Transverse colon (tissue), 4 donors: ENCODE results near the gene TMEM260. TPM values are rescaled to one million over a fixed set of nuclear protein-coding genes. Genes with fewer than 3 reads are reported as not detected.

Source experiments
- DNase-seq: peaks from one replicate; pipeline ENCODE4 v3.0.0-alpha.2; 2019
- H3K27ac ChIP-seq, 4 donors: fragments of 200-600 bp; sonication (generic); 2 replicates each; pipeline ENCODE4 v1.5.1; 2016 to 2018; ENCODE audit warnings: inconsistent platforms in 4 of 4
- H3K27me3 ChIP-seq: fragments of 200-600 bp; sonication (generic); 2 replicates; pipeline ENCODE4 v1.5.1; 2017; ENCODE audit warnings: inconsistent platforms
- H3K36me3 ChIP-seq, 4 donors: fragments of 200-600 bp; sonication (generic); 2 replicates each; pipeline ENCODE4 v1.5.1; 2017 to 2019; ENCODE audit warnings: inconsistent platforms in 4 of 4
- H3K4me1 ChIP-seq, 4 donors: fragments of 200-600 bp; sonication (generic); 2 replicates each; pipeline ENCODE4 v1.5.1; 2017 to 2020; ENCODE audit warnings: inconsistent platforms in 4 of 4
- H3K4me3 ChIP-seq, 4 donors: fragments of 200-600 bp; sonication (generic); 1 replicate in 1 of 4; 2 replicates in 3 of 4; pipeline versions ENCODE4 v1.5.1 to v1.6.1; 2017 to 2019; ENCODE audit warnings: inconsistent platforms in 4 of 4
- H3K9me3 ChIP-seq, 2 donors: fragments of 200-600 bp; sonication (generic); 2 replicates each; pipeline ENCODE4 v1.5.1; 2017 to 2019; ENCODE audit warnings: inconsistent platforms in 2 of 2
- EP300 ChIP-seq: sonication (generic); formaldehyde crosslinking; IDR thresholded peaks from one replicate; pipeline ENCODE4 v1.6.1; 2017; ENCODE audit warnings: antibody characterized with exemption, low read depth
- POLR2A ChIP-seq: fragments of 450-650 bp; IDR thresholded peaks from one replicate; pipeline ENCODE4 v1.6.1; 2016; ENCODE audit warnings: antibody characterized with exemption, mild to moderate bottlenecking, moderate library complexity
- POLR2AphosphoS5 ChIP-seq, 3 donors: sonication (generic); formaldehyde crosslinking; IDR thresholded peaks; one replicate each; pipeline ENCODE4 v1.6.1; 2016; ENCODE audit warnings: antibody characterized with exemption in 3 of 3
- WGBS, 2 donors: methylation state at CpG; one replicate each; pipeline ENCODE4 v1.1.5; 2018; ENCODE audit warnings: low coverage in 1 of 2; 5-methylcytosine and 5-hydroxymethylcytosine counted together
- in situ Hi-C, 4 donors: fragments of 200-750 bp; cut with MboI; loops; one replicate each; pipeline versions ENCODE4 v1.15.0 to v1.15.1; 2017; ENCODE audit warnings: low sequenced_read_pairs in 3 of 4, low pct_ligation_motif_present in 1 of 4, low pct_unique_long_range_greater_than_20kb in 1 of 4
- intact Hi-C: fragments of 100-400 bp; cut with DNase I; formaldehyde crosslinking; loops from one replicate; pipeline ENCODE4 v1.15.1; 2023; ENCODE audit warnings: low total_unique reads
- total RNA-seq, 4 donors: library from RNA; depleted of rRNA; stranded (reverse); fragments of >200 nt; gene quantifications; one replicate each; pipeline ENCODE4 v1.1.0, GENCODE V29; 2016
- TF ChIP-seq, protein P1 (sequence below), 5 experiments: fragments of 200-600 bp in 3 of 5; fragments of 450-650 bp in 2 of 5; sonication (generic) in 3 of 5; IDR thresholded peaks; 1 replicate in 2 of 5; 2 replicates in 3 of 5; pipeline ENCODE4 v1.5.1; 2016 to 2017; ENCODE audit warnings: antibody characterized with exemption in 5 of 5, inconsistent platforms in 3 of 5, mild to moderate bottlenecking in 2 of 5, moderate library complexity in 1 of 5

Gene TMEM260
- 10 to 100 TPM; 22.9 to 52.7 (median 23.7) TPM for total RNA-seq

- intact Hi-C loops (no loop called here), in situ Hi-C loops (no loop called here)
- Histone ChIP-seq H3K27me3 (no peaks in the 10 kb centered on the region), H3K36me3 (no peaks in the 10 kb centered on the region), H3K4me1 (peaks cover 13 to 26% (median 19%) of the 10 kb centered on the region in 4 donors), H3K9me3 (no peaks in the 10 kb centered on the region), H3K4me3 (peak within 1 kb of the TSS; percentile 75 to 97 (median 88)), H3K27ac (peak within 1 kb of the TSS; percentile 87 to 91 (median 88))
- TF ChIP-seq, protein P1, sequence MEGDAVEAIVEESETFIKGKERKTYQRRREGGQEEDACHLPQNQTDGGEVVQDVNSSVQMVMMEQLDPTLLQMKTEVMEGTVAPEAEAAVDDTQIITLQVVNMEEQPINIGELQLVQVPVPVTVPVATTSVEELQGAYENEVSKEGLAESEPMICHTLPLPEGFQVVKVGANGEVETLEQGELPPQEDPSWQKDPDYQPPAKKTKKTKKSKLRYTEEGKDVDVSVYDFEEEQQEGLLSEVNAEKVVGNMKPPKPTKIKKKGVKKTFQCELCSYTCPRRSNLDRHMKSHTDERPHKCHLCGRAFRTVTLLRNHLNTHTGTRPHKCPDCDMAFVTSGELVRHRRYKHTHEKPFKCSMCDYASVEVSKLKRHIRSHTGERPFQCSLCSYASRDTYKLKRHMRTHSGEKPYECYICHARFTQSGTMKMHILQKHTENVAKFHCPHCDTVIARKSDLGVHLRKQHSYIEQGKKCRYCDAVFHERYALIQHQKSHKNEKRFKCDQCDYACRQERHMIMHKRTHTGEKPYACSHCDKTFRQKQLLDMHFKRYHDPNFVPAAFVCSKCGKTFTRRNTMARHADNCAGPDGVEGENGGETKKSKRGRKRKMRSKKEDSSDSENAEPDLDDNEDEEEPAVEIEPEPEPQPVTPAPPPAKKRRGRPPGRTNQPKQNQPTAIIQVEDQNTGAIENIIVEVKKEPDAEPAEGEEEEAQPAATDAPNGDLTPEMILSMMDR (IDR thresholded peaks at IDR 0.05) = peak; percentile 89 to 92 (median 90)
- TF ChIP-seq POLR2AphosphoS5 (IDR thresholded peaks at IDR 0.05) = peak; percentile 51 to 93 (median 91)
- TF ChIP-seq POLR2A = peak; percentile 89
- TF ChIP-seq EP300 = no peak
- DNase-seq = peak; percentile 91
- WGBS, 2 donors = 0 to 1% methylated on average over 10 to 51 of the region's 60 CpGs
Measured at GRCh38 chr14:56579345-56580220, at the start of gene TMEM260. TMEM260 (plus strand) TSS chr14:56579798; CDS start chr14:56579915, 117 bp downstream.

DNA sequence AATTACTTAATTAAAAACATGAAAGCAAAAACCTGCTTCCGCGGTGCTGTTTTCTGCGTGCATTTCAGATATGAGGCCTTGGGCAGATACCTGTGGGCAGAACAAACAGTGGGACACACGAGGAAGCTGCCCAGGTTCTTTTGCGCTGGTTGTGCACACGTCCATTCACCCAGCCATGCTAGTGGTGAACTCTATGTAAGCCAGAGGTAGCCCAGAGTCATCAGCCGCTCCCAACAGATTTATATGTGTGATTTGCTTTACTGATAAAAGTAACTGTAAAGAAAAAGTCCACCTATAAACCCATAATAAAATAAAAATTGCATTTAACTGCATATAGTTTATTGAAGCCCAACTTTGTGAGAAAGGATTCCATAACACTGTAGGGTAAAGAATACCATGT lies 47.1 kb upstream of the TMEM260 start:
- intact Hi-C loops = no loop called here
- Histone ChIP-seq H3K4me1 (no peaks in the 10 kb centered on the region), H3K36me3 (no peaks in the 10 kb centered on the region), H3K9me3 (no peaks in the 10 kb centered on the region), H3K4me3 (no peak overlapping the region), H3K27ac (no peak overlapping the region), H3K27me3 (no peaks in the 10 kb centered on the region)
- WGBS, 2 donors = 73 to 80% methylated on average over 7 of the region's 7 CpGs
- DNase-seq = peak; percentile 9
- in situ Hi-C loops = no loop called here
- TF ChIP-seq, protein P1 (IDR thresholded peaks at IDR 0.05) = no peak
- no peak for TF ChIP-seq EP300
- TF ChIP-seq POLR2A = no peak
- TF ChIP-seq POLR2AphosphoS5 (IDR thresholded peaks at IDR 0.05) = no peak

DNA sequence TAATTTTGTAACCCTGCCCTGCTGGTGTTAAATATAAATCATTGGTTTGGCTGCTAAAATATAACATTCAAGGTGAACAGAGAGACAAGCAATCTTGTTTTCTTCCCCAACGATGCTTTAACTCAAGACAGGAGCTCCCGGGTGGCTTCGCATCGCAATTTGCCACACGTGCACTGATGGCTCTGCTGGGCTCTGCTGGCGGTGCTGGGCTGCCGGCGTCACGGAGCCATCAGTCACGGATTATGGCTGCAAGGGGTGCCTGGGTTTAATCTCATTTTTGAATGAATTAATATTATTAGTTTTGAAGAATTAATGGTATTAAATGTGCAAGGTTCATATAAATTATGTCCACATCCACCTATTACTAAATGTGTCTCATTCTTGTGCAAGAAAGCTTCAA lies 44.9 kb upstream of the TMEM260 start:
- Histone ChIP-seq H3K4me1 (no peaks in the 10 kb centered on the region), H3K4me3 (no peak overlapping the region), H3K36me3 (no peaks in the 10 kb centered on the region), H3K9me3 (no peaks in the 10 kb centered on the region), H3K27me3 (no peaks in the 10 kb centered on the region), H3K27ac (no peak overlapping the region)
- WGBS, 2 donors = 96% methylated on average over 10 of the region's 10 CpGs; no CpG with 5 or more reads in 1 of the 2 donors
- in situ Hi-C loops = no loop called here
- TF ChIP-seq POLR2AphosphoS5 (IDR thresholded peaks at IDR 0.05) (no peak), EP300 (no peak), POLR2A (no peak)
- TF ChIP-seq, protein P1 (IDR thresholded peaks at IDR 0.05) = no peak
- no peak for DNase-seq
- intact Hi-C loops = no loop called here

DNA sequence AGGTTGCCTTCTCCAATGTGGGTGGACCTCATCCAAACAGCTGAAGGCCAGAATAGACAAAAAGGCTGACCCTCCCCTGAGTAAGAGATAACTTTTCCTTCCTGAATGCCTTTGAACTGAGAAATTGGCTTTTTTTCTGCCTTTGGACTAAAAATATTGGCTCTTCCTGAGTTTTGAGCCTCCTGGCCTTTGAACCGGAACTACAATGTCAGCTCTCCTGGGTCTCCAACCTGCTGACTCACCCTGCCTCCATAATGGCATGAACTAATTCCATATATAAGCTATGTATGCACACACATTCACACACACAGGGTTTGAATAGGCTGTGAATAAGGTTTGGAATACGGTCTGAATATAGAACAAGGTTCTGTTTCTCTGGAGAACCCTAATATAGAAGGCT lies 39.7 kb upstream of the TMEM260 start:
- Histone ChIP-seq H3K4me1 (no peaks in the 10 kb centered on the region), H3K36me3 (no peaks in the 10 kb centered on the region), H3K9me3 (no peaks in the 10 kb centered on the region), H3K27ac (no peak overlapping the region), H3K4me3 (no peak overlapping the region), H3K27me3 (no peaks in the 10 kb centered on the region)
- in situ Hi-C loops = no loop called here
- intact Hi-C loops = no loop called here
- no peak for TF ChIP-seq POLR2AphosphoS5 (IDR thresholded peaks at IDR 0.05)
- TF ChIP-seq POLR2A = no peak
- TF ChIP-seq EP300 = no peak
- TF ChIP-seq, protein P1 (IDR thresholded peaks at IDR 0.05) = no peak
- 94% methylated on average over 2 of the region's 2 CpGs for WGBS, 2 donors
- no peak for DNase-seq
